Measurements from ENCODE around the gene NCBP2. TPM values are rescaled to one million over a fixed set of nuclear protein-coding genes. Genes with fewer than 3 reads are reported as not detected.

Gene NCBP2
- total RNA-seq, 4 donors from 2014 or later: 33.3 to 63.3 (median 39.9) TPM

DNA sequence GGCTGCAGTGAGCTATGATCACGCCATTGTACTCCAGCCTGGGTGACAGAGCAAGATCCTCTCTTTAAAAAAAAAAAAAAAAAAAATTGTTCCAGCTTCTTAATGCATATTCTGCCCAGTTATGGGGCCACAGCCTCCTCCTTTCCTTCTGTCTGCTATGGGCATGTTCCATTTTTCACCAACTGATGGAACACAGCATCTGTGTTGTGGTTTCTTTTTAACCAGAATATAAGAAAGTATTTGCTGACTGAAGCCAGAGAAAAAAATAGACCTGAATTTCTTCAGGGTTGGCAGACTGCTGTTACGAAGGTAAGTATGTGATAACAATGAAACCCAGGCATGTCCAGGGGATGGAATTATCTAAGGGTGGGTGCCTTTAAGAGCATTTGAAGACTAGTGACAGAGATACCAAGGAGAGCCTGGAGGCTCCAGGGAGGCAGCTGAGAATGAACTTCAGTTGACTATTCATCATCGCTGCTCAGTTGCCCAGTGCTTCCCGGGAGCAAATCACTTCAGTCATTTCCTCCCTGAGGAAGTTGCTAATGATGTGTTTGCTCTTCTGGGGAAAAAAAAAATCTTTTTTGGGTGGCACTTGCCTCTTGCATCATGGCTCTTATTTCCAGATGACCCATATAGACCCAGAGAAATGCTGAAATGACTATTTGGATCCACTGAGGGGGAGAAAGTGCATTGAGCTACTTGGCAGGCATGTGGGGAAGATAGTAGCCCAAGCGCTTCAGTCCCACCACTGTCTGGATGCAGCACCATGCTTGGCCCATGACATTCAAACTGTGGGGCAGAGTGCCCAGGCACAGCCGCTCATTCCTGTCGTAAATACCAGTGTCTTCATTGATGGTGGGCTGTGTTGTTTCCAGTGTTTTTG, 14.5 kb downstream of the NCBP2 start:
- no peak for DNase-seq (ENCODE audit: low spot score)
- TF ChIP-seq, protein P1, sequence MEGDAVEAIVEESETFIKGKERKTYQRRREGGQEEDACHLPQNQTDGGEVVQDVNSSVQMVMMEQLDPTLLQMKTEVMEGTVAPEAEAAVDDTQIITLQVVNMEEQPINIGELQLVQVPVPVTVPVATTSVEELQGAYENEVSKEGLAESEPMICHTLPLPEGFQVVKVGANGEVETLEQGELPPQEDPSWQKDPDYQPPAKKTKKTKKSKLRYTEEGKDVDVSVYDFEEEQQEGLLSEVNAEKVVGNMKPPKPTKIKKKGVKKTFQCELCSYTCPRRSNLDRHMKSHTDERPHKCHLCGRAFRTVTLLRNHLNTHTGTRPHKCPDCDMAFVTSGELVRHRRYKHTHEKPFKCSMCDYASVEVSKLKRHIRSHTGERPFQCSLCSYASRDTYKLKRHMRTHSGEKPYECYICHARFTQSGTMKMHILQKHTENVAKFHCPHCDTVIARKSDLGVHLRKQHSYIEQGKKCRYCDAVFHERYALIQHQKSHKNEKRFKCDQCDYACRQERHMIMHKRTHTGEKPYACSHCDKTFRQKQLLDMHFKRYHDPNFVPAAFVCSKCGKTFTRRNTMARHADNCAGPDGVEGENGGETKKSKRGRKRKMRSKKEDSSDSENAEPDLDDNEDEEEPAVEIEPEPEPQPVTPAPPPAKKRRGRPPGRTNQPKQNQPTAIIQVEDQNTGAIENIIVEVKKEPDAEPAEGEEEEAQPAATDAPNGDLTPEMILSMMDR (IDR thresholded peaks at IDR 0.05): no peak
- no peak for ATAC-seq (ENCODE audit: low FRiP score)

DNA sequence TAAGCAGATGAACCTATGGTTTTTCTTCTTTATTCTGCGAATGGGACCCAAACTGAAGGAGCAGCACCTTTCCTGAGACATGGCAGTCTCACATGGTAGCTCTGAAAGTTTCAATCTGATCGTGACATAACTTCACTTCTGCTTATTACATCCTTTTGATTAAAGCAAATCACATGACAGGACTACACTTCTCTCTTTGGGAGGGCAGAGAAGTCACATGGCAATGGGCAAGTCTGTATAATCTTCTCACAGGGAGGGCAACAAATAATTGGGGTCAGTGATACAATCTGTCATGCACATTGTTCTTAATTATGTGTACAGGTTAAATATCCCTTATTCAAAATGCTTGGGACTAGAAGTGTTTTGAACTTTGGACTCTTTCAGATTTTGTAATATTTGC, 21.6 kb downstream of the NCBP2 start:
- no peak for DNase-seq (ENCODE audit: low spot score)
- TF ChIP-seq, protein P1 (IDR thresholded peaks at IDR 0.05): no peak
- ATAC-seq (ENCODE audit: low FRiP score): no peak

DNA sequence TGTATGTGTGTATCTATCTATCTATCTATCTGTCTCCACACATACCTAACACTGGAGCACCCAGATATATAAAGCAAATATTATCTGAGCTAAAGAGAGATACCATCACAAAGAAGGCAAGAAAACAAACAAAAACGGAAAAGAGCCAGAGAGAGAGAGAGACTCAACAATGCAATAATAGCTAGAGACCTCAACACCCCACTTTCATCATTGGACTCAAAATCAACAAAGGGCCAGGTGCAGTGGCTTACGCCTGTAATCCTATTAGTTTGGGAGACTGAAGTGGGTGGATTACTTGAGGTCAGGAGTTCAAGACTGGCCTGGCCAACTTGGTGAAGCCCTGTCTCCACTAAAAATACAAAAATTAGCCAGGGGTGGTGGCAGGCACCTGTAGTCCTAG, 23.4 kb downstream of the NCBP2 start:
- TF ChIP-seq, protein P1 (IDR thresholded peaks at IDR 0.05): no peak
- no peak for ATAC-seq (ENCODE audit: low FRiP score)
- no peak for DNase-seq (ENCODE audit: low spot score)

DNA sequence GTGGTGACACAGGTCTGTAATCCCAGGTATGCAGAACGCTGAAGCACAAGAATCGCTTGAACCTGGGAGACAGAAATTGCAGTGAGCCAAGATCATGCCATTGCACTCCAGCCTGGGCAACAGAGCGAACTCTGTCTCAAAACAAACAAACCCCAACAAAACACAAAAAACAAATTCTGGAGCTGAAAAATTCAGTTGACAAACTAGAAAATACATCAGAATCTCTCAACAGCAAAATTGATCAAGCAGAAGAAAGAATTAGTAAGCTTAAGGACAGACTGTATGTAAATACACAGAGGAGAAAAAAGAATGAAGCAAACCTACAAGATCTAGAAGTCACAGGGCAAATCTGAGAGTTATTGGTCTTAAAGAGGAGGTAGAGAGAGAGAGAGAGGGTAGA, 25.3 kb downstream of the NCBP2 start:
- ATAC-seq (ENCODE audit: low FRiP score) (no peak), DNase-seq (ENCODE audit: low spot score) (no peak)
- TF ChIP-seq, protein P1 (IDR thresholded peaks at IDR 0.05): no peak

DNA sequence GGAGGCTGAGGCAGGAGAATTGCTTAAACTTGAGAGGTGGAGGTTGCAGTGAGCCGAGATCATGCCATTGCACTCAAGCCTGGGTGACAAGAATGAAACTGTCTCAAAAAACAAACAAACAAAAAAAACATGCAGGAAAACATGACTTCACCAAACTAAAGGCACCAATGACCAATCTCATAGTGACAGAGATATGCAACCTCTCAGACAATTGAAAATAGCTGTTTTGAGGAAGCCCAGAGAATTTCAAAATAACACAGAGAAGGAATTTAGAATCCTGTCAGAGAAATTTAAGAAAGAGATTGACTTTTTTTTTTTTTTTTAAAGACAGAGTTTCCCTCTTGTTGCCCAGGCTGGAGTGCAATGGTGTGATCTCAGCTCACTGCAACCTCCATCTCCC, 26.1 kb downstream of the NCBP2 start:
- ATAC-seq (ENCODE audit: low FRiP score): no peak

DNA sequence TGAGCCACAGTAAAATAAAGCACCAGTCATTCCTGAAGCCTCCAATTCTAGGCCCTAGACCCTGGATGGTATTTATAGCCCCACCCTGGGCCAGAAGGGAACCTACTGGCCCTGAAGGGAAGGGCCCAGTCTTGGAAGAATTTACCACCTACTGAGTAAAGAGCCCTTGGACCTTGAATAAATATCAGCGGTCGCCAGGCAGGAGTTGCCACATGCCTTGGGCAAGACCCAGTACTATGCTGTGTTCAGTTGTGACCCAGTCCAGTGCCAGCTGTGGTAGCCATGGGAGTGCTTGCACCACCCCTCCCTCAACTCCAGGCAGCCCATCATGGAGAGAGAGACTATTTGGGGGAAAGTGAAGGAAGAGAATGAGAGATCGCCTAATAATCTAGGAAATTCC, 27.0 kb downstream of the NCBP2 start:
- ATAC-seq (ENCODE audit: low FRiP score) (no peak), DNase-seq (ENCODE audit: low spot score) (no peak)
- TF ChIP-seq, protein P1 (IDR thresholded peaks at IDR 0.05): no peak

More for the DNA sequence above, 26.1 kb downstream of the NCBP2 start:
- no peak for DNase-seq (ENCODE audit: low spot score)
- TF ChIP-seq, protein P1 (IDR thresholded peaks at IDR 0.05): no peak

DNA sequence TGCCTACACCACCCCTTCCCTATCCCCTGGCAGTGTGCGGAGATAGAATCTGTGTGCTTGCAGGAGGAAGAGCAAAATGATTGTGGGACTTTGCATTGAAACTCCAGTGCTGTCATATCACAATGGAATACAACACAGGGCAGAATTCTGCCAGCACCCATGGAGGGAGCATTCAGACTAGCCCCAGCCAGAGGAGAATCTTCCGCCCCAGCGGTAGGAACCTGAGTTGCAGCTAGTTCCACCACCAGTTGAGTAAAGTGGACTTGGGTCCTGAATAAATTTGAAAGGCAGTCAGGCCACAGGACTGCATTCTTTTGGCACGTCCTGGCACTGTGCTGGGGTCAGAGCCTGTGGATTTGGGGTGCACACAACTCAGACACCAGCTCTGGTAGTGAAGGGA, 27.5 kb downstream of the NCBP2 start:
- no peak for DNase-seq (ENCODE audit: low spot score)
- no peak for ATAC-seq (ENCODE audit: low FRiP score)
- TF ChIP-seq, protein P1 (IDR thresholded peaks at IDR 0.05): no peak
